ENCODE data around the gene L3MBTL2.

- TF ChIP-seq CTCF (conservative IDR thresholded peaks at IDR 0.05 in 1 of 2, IDR thresholded peaks at IDR 0.05 in 1 of 2; ENCODE audit: extremely low read depth in 1 of 2, insufficient read depth in 1 of 2, low read depth in 1 of 2, low read length in 2 of 2) (no peak), EZH2 (IDR thresholded peaks at IDR 0.05; ENCODE audit: borderline replicate concordance, low read length) (no peak)
These were observed 37.4 kb downstream of the L3MBTL2 start for GRCh38 chr22:41242396-41243117.

All from mammary epithelial cell (primary cell).